CD14-positive monocyte (primary cell): ENCODE measurements around the gene RAVER1. TPM values are rescaled to one million over a fixed set of nuclear protein-coding genes. Genes with fewer than 3 reads are reported as not detected.
A peak's percentile ranks its signal among the peaks of the same experiment; 100 is the strongest.

Experiments used
- DNase-seq, 3 donors: peaks; one replicate each; pipeline ENCODE4 v3.0.0-alpha.2; 2011 to 2022
- H2AFZ ChIP-seq: 2 replicates; pipeline ENCODE4 v1.6.0; 2012; ENCODE audit warnings: mild to moderate bottlenecking, low read depth, low read length, inconsistent platforms; ENCODE audit not compliant: insufficient read depth, poor library complexity, severe bottlenecking
- H3K27ac ChIP-seq, 2 donors: 1 replicate in 1 of 2; 2 replicates in 1 of 2; pipeline ENCODE4 v1.5.1; 2012 to 2013; ENCODE audit warnings: low read length in 2 of 2, control low read depth in 1 of 2, inconsistent platforms in 1 of 2, low read depth in 1 of 2, mild to moderate bottlenecking in 1 of 2
- H3K27me3 ChIP-seq, 2 donors: one replicate each; pipeline versions ENCODE4 v1.6.0 to v1.6.1; 2011 to 2013; ENCODE audit warnings: low read length in 2 of 2; ENCODE audit not compliant: control insufficient read depth in 2 of 2, insufficient read depth in 2 of 2
- H3K36me3 ChIP-seq, 2 donors: replicated peaks in 1 of 2; 1 replicate in 1 of 2; 2 replicates in 1 of 2; pipeline versions ENCODE4 v1.5.1 to v1.6.1; 2012 to 2013; ENCODE audit warnings: low read length in 2 of 2, control low read depth in 1 of 2, inconsistent platforms in 1 of 2, mild to moderate bottlenecking in 1 of 2; ENCODE audit not compliant: insufficient read depth in 2 of 2, control insufficient read depth in 1 of 2
- H3K4me1 ChIP-seq, 2 donors: 1 replicate in 1 of 2; 2 replicates in 1 of 2; pipeline versions ENCODE4 v1.5.1 to v1.6.1; 2012 to 2013; ENCODE audit warnings: low read length in 2 of 2, control low read depth in 1 of 2, inconsistent platforms in 1 of 2, mild to moderate bottlenecking in 1 of 2, moderate library complexity in 1 of 2; ENCODE audit not compliant: insufficient read depth in 2 of 2, control insufficient read depth in 1 of 2
- H3K4me2 ChIP-seq: replicated peaks from 2 replicates; pipeline ENCODE3; 2012; ENCODE audit warnings: low read length, moderate library complexity, mild to moderate bottlenecking; ENCODE audit not compliant: poor library complexity, severe bottlenecking; ENCODE audit errors: extremely low read depth
- H3K4me3 ChIP-seq, 3 experiments: fragments of 200-600 bp in 1 of 3; sonication (generic) in 1 of 3; replicated peaks in 1 of 3; 1 replicate in 2 of 3; 2 replicates in 1 of 3; pipeline ENCODE4 v1.5.1; 2011 to 2013; ENCODE audit warnings: low read length in 3 of 3, mild to moderate bottlenecking in 3 of 3, control low read depth in 2 of 3, low read depth in 2 of 3, inconsistent platforms in 1 of 3, moderate library complexity in 1 of 3
- H3K79me2 ChIP-seq: 2 replicates; pipeline ENCODE4 v1.6.0; 2012; ENCODE audit warnings: mild to moderate bottlenecking, control low read depth, inconsistent platforms, low read length, moderate library complexity; ENCODE audit not compliant: insufficient read depth
- H3K9ac ChIP-seq: 2 replicates; pipeline ENCODE4 v1.6.0; 2017; ENCODE audit warnings: low read length, mild to moderate bottlenecking; ENCODE audit not compliant: insufficient read depth, poor library complexity, severe bottlenecking
- H3K9me3 ChIP-seq, 2 donors: replicated peaks in 1 of 2; 1 replicate in 1 of 2; 2 replicates in 1 of 2; pipeline versions ENCODE4 v1.5.1 to v1.6.1; 2012 to 2013; ENCODE audit warnings: low read length in 2 of 2, control low read depth in 1 of 2; ENCODE audit not compliant: control insufficient read depth in 1 of 2, insufficient read depth in 1 of 2
- H4K20me1 ChIP-seq: 2 replicates; pipeline ENCODE4 v1.6.0; 2012; ENCODE audit warnings: mild to moderate bottlenecking, low read length, control low read depth, moderate library complexity; ENCODE audit not compliant: insufficient read depth
- H3K27ac Mint-ChIP-seq, 7 donors: one replicate each; pipeline ENCODE4 v1.8.0; 2020; ENCODE audit warnings: mild to moderate bottlenecking in 7 of 7, mixed read lengths in 7 of 7, moderate library complexity in 6 of 7, inconsistent platforms in 2 of 7
- H3K27me3 Mint-ChIP-seq, 3 donors: one replicate each; pipeline ENCODE4 v1.8.0; 2021 to 2022; ENCODE audit warnings: low read depth in 3 of 3, mild to moderate bottlenecking in 3 of 3, mixed read lengths in 3 of 3, moderate library complexity in 3 of 3, inconsistent platforms in 1 of 3
- H3K36me3 Mint-ChIP-seq, 2 donors: one replicate each; pipeline ENCODE4 v1.8.0; 2020; ENCODE audit warnings: mixed read lengths in 2 of 2, inconsistent platforms in 1 of 2, mild to moderate bottlenecking in 1 of 2
- H3K4me1 Mint-ChIP-seq: one replicate; pipeline ENCODE4 v1.8.0; 2020; ENCODE audit warnings: mild to moderate bottlenecking, mixed read lengths
- H3K4me3 Mint-ChIP-seq, 2 donors: one replicate each; pipeline ENCODE4 v1.8.0; 2020; ENCODE audit warnings: mild to moderate bottlenecking in 2 of 2, mixed read lengths in 2 of 2, moderate library complexity in 1 of 2
- H3K9me3 Mint-ChIP-seq, 7 donors: one replicate each; pipeline ENCODE4 v1.8.0; 2020 to 2022; ENCODE audit warnings: mixed read lengths in 7 of 7, mild to moderate bottlenecking in 6 of 7, moderate library complexity in 6 of 7, inconsistent platforms in 2 of 7
- WGBS: methylation state at CpG from one replicate; pipeline ENCODE4 v1.1.5; 2013; ENCODE audit warnings: missing lambda C conversion rate; ENCODE audit not compliant: insufficient coverage; 5-methylcytosine and 5-hydroxymethylcytosine counted together
- intact Hi-C, 2 donors: fragments of 100-400 bp; cut with micrococcal nuclease; formaldehyde crosslinking; loops; one replicate each; pipeline versions ENCODE4 v1.15.0 to v1.15.1; 2023
- polyA plus RNA-seq, 3 donors: library from polyadenylated mRNA; depleted of rRNA in 1 of 3; unstranded in 2 of 3; stranded (reverse) in 1 of 3; fragments of 300-500 nt in 2 of 3; fragments of >200 nt in 1 of 3; fragmentation: Illumina TruSeq in 2 of 3; gene quantifications; 1 replicate in 2 of 3; 2 replicates in 1 of 3; pipeline ENCODE4 v1.2.3, GENCODE V29; 2012 to 2021
- TF ChIP-seq, protein P1 (sequence below): fragments of 200-600 bp; IDR thresholded peaks from one replicate; pipeline ENCODE4 v1.8.0; 2022; ENCODE audit warnings: antibody characterized with exemption, mild to moderate bottlenecking

Gene RAVER1
- polyA plus RNA-seq, 3 donors: 6.0 to 20.7 (median 9.0) TPM

DNA sequence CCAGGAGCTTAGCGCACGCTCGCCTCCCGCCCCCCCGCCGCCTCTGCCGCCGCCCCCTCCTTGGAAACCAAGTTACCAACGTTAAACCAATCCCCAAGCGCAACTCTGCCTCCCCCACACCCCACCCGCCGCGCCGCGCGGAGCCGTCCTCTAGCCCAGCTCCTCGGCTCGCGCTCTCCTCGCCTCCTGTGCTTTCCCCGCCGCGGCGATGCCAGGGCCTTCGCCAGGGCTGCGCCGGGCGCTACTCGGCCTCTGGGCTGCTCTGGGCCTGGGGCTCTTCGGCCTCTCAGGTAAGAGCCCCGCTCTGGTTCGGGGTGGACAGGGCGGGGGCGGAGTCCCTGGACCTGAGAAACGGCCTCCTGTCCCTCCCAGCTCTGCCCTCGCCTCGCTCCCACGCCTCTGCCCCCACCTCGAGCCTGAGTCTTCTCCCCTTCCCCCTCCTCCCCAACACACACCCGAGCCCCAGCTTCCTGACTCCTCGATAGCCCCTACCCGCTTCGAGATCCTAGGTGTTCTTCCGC is 43.4 kb downstream of the RAVER1 start, which contains the start of gene ICAM5:
Gene ICAM5, plus strand, starts transcription at position 117 of the 521 bp plus-strand sequence. Its CDS starts 92 bp downstream, at position 209.
- DNase-seq: peak in 1 of 3 donors; percentile 15
- Mint-ChIP-seq H3K9me3 (peaks cover 0 to 48% (median 31%) of the 10 kb centered on the region in 7 donors), H3K27ac (peak within 1 kb of the TSS in 6 of 7 donors; percentile 17 to 78 (median 60)), H3K4me1 (peaks cover 89% of the 10 kb centered on the region), H3K4me3 (peak within 1 kb of the TSS; percentile 75 to 94), H3K36me3 (peaks cover 26 to 38% of the 10 kb centered on the region in 2 donors), H3K27me3 (peaks cover 64 to 79% (median 77%) of the 10 kb centered on the region in 3 donors)
- Histone ChIP-seq H3K4me1 (peaks cover 95 to 97% of the 10 kb centered on the region in 2 donors), H3K79me2 (no peaks in the 10 kb centered on the region), H3K36me3 (peaks cover 13% of the 10 kb centered on the region in 2 donors), H3K9ac (peak within 1 kb of the TSS; percentile 33), H3K9me3 (peaks cover 6 to 22% of the 10 kb centered on the region in 2 donors), H3K27me3 (peaks cover 32 to 74% of the 10 kb centered on the region in 2 donors), H3K27ac (no peak within 1 kb of the TSS), H3K4me3 (peak within 1 kb of the TSS in 2 of 3 experiments; percentile 29 to 74), H3K4me2 (peak within 1 kb of the TSS; percentile 78), H4K20me1 (peaks cover 27% of the 10 kb centered on the region), H2AFZ (peak within 1 kb of the TSS; percentile 73)
- intact Hi-C loops: no loop called here
- under 1% methylated on average over 40 of the region's 45 CpGs for WGBS
- TF ChIP-seq, protein P1, sequence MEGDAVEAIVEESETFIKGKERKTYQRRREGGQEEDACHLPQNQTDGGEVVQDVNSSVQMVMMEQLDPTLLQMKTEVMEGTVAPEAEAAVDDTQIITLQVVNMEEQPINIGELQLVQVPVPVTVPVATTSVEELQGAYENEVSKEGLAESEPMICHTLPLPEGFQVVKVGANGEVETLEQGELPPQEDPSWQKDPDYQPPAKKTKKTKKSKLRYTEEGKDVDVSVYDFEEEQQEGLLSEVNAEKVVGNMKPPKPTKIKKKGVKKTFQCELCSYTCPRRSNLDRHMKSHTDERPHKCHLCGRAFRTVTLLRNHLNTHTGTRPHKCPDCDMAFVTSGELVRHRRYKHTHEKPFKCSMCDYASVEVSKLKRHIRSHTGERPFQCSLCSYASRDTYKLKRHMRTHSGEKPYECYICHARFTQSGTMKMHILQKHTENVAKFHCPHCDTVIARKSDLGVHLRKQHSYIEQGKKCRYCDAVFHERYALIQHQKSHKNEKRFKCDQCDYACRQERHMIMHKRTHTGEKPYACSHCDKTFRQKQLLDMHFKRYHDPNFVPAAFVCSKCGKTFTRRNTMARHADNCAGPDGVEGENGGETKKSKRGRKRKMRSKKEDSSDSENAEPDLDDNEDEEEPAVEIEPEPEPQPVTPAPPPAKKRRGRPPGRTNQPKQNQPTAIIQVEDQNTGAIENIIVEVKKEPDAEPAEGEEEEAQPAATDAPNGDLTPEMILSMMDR: no peak

DNA sequence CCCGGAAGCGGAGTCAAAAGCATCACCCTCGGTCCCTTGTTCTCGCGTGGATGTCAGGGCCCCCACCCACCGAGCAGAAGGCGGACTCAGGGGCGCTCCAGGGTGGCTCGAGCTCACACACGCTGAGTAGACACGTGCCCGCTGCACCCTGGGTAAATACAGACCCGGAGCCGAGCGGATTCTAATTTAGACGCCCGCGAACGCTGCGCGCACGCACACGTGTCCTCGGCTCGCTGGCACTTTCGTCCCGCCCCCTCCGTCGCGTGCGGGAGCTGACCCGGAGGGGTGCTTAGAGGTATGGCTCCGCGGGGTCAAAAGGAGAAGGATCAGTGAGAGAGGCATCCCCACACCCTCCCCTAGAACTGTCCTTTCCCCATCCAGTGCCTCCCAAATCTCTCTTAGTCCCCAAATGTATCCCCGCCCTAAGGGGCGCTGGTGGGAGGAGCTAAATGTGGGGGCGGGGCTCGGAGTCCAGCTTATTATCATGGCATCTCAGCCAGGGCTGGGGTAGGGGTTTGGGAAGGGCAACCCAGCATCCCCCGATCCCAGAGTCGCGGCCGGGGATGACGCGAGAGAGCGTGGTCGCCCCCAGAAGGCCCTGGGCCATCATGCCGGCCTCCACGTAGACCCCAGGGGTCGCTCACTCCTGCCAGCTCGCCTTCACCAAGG is 44.0 kb downstream of the RAVER1 start:
- Histone ChIP-seq H4K20me1 (peaks cover 33% of the 10 kb centered on the region), H3K27me3 (peaks cover 28 to 68% of the 10 kb centered on the region in 2 donors), H3K4me2 (peak overlapping the region; percentile 78), H3K27ac (no peak overlapping the region), H3K36me3 (peaks cover 19% of the 10 kb centered on the region in 2 donors), H3K9me3 (peaks cover 6 to 18% of the 10 kb centered on the region in 2 donors), H2AFZ (no peak overlapping the region), H3K79me2 (no peaks in the 10 kb centered on the region), H3K4me1 (peaks cover 91 to 97% of the 10 kb centered on the region in 2 donors), H3K9ac (no peak overlapping the region), H3K4me3 (peak overlapping the region in 2 of 3 experiments; percentile 15 to 74)
- peak overlapping the region; percentile 66 to 88 for H3K4me3 Mint-ChIP-seq
- TF ChIP-seq, protein P1: no peak
- H3K9me3 Mint-ChIP-seq: peaks cover 0 to 47% (median 29%) of the 10 kb centered on the region in 7 donors
- H3K36me3 Mint-ChIP-seq: peaks cover 32 to 41% of the 10 kb centered on the region in 2 donors
- intact Hi-C loops: no loop called here
- H3K4me1 Mint-ChIP-seq: peaks cover 85% of the 10 kb centered on the region
- WGBS: under 1% methylated on average over 35 of the region's 50 CpGs
- peak overlapping the region in 3 of 7 donors; percentile 49 to 76 (median 58) for H3K27ac Mint-ChIP-seq
- DNase-seq: peak; percentile 62 to 74 (median 64)
- H3K27me3 Mint-ChIP-seq: peaks cover 58 to 73% (median 71%) of the 10 kb centered on the region in 3 donors
